Mesenchymal stem cell (in vitro differentiated cells and primary cell): ENCODE data around the gene BRIP1.
"Not testable (repeated sequence)": the region's sequence is repeated elsewhere in the genome, so short reads cannot be mapped to it uniquely, and the experiment has no call there.

Experiments used
- DNase-seq: peaks from one replicate; pipeline ENCODE4 v3.0.0-alpha.2; 2013
- H2AFZ ChIP-seq: one replicate; pipeline ENCODE4 v1.6.1; 2013; ENCODE audit warnings: low read depth, mild to moderate bottlenecking, control low read depth, inconsistent platforms, low read length, moderate library complexity
- H2AK5ac ChIP-seq: 2 replicates; pipeline ENCODE4 v1.6.1; 2013; ENCODE audit warnings: low read length, moderate library complexity, mild to moderate bottlenecking, inconsistent platforms; ENCODE audit not compliant: severe bottlenecking
- H2BK120ac ChIP-seq: one replicate; pipeline ENCODE4 v1.6.1; 2013; ENCODE audit warnings: low read depth, mild to moderate bottlenecking, inconsistent platforms, low read length, moderate library complexity
- H2BK12ac ChIP-seq, 2 experiments: one replicate each; pipeline ENCODE4 v1.6.1; 2013; ENCODE audit warnings: inconsistent platforms in 2 of 2, low read length in 2 of 2, mild to moderate bottlenecking in 2 of 2, moderate library complexity in 2 of 2, control low read depth in 1 of 2
- H2BK15ac ChIP-seq: one replicate; pipeline ENCODE4 v1.6.1; 2013; ENCODE audit warnings: mild to moderate bottlenecking, low read depth, inconsistent platforms; ENCODE audit not compliant: poor library complexity, severe bottlenecking
- H2BK5ac ChIP-seq: 2 replicates; pipeline ENCODE4 v1.6.1; 2013; ENCODE audit warnings: low read depth, mild to moderate bottlenecking, low read length, control low read depth, inconsistent platforms; ENCODE audit not compliant: poor library complexity, severe bottlenecking
- H3K14ac ChIP-seq, 2 experiments: one replicate each; pipeline ENCODE4 v1.6.1; 2013; ENCODE audit warnings: inconsistent platforms in 2 of 2, low read length in 2 of 2, control low read depth in 1 of 2, mild to moderate bottlenecking in 1 of 2, moderate library complexity in 1 of 2
- H3K18ac ChIP-seq, 2 experiments: one replicate each; pipeline ENCODE4 v1.6.1; 2013; ENCODE audit warnings: inconsistent platforms in 2 of 2, low read length in 2 of 2, control low read depth in 1 of 2, low read depth in 1 of 2, mild to moderate bottlenecking in 1 of 2
- H3K23ac ChIP-seq, 2 experiments: one replicate each; pipeline ENCODE4 v1.6.1; 2013; ENCODE audit warnings: inconsistent platforms in 2 of 2, low read length in 2 of 2, mild to moderate bottlenecking in 2 of 2, moderate library complexity in 2 of 2, control low read depth in 1 of 2
- H3K27ac ChIP-seq: 2 replicates; pipeline ENCODE4 v1.5.1; 2013; ENCODE audit warnings: mild to moderate bottlenecking, moderate library complexity, low read length, control low read depth, inconsistent platforms; ENCODE audit not compliant: poor library complexity, severe bottlenecking
- H3K27me3 ChIP-seq, 2 experiments: 2 replicates each; pipeline versions ENCODE4 v1.6.1 to v1.7.0; 2013; ENCODE audit warnings: low read length in 2 of 2, mild to moderate bottlenecking in 2 of 2, moderate library complexity in 2 of 2, control low read depth in 1 of 2, inconsistent platforms in 1 of 2; ENCODE audit not compliant: control insufficient read depth in 1 of 2, insufficient read depth in 1 of 2
- H3K36me3 ChIP-seq, 2 experiments: 2 replicates each; pipeline versions ENCODE4 v1.6.1 to v1.7.0; 2013; ENCODE audit warnings: low read length in 2 of 2, control low read depth in 1 of 2, inconsistent platforms in 1 of 2, low read depth in 1 of 2, mild to moderate bottlenecking in 1 of 2; ENCODE audit not compliant: insufficient read depth in 2 of 2, control insufficient read depth in 1 of 2
- H3K4ac ChIP-seq, 2 experiments: one replicate each; pipeline ENCODE4 v1.6.1; 2013; ENCODE audit warnings: inconsistent platforms in 2 of 2, low read length in 2 of 2, mild to moderate bottlenecking in 2 of 2, moderate library complexity in 2 of 2, control low read depth in 1 of 2, low read depth in 1 of 2
- H3K4me1 ChIP-seq: 2 replicates; pipeline ENCODE4 v1.6.1; 2013; ENCODE audit warnings: low read depth, low read length, control low read depth; ENCODE audit not compliant: control insufficient read depth, insufficient read depth
- H3K4me2 ChIP-seq: 2 replicates; pipeline ENCODE4 v1.6.1; 2013; ENCODE audit warnings: low read length, mild to moderate bottlenecking, inconsistent platforms; ENCODE audit not compliant: poor library complexity, severe bottlenecking
- H3K4me3 ChIP-seq, 2 experiments: 2 replicates each; pipeline versions ENCODE4 v1.5.1 to v1.7.0; 2013; ENCODE audit warnings: low read length in 2 of 2, mild to moderate bottlenecking in 2 of 2, control low read depth in 1 of 2, low read depth in 1 of 2; ENCODE audit not compliant: insufficient read depth in 1 of 2
- H3K79me1 ChIP-seq: replicated peaks from 2 replicates; pipeline ENCODE4 v1.6.1; 2013; ENCODE audit warnings: mild to moderate bottlenecking, control low read depth, low read length, inconsistent platforms; ENCODE audit not compliant: poor library complexity, severe bottlenecking
- H3K9ac ChIP-seq: 2 replicates; pipeline ENCODE4 v1.7.0; 2013; ENCODE audit warnings: mild to moderate bottlenecking, low read length, moderate library complexity
- H3K9me3 ChIP-seq: 2 replicates; pipeline ENCODE4 v1.7.0; 2013; ENCODE audit warnings: mild to moderate bottlenecking, low read length; ENCODE audit not compliant: control insufficient read depth
- H4K8ac ChIP-seq: one replicate; pipeline ENCODE4 v1.6.1; 2013; ENCODE audit warnings: inconsistent platforms, mild to moderate bottlenecking, low read length, moderate library complexity
- H4K91ac ChIP-seq: one replicate; pipeline ENCODE4 v1.6.1; 2013; ENCODE audit warnings: mild to moderate bottlenecking, low read length, inconsistent platforms
- WGBS: methylation state at CpG from one replicate; pipeline ENCODE4 v1.1.7; 2013; ENCODE audit warnings: mixed read lengths; 5-methylcytosine and 5-hydroxymethylcytosine counted together

BRIP1 gene

GRCh38 chr17:61903251-61903650 lies 39.9 kb upstream of the BRIP1 start:
- no peaks in the 10 kb centered on the region for H3K4me1 ChIP-seq
- no peak overlapping the region for H2AK5ac ChIP-seq
- no peak overlapping the region for H3K23ac ChIP-seq
- H4K8ac ChIP-seq, result no peak overlapping the region
- H4K91ac ChIP-seq, result no peak overlapping the region
- no peak for DNase-seq
- H3K36me3 ChIP-seq, result peaks cover 23 to 80% of the 10 kb centered on the region in 2 experiments
- H2BK120ac ChIP-seq, result no peak overlapping the region
- no peaks in the 10 kb centered on the region for H3K9me3 ChIP-seq
- no peak overlapping the region for H2BK15ac ChIP-seq
- no peak overlapping the region for H2AFZ ChIP-seq
- H2BK12ac ChIP-seq, result no peak overlapping the region
- H3K18ac ChIP-seq, result no peak overlapping the region
- H3K4me3 ChIP-seq, result no peak overlapping the region
- WGBS, result 97% methylated on average over 2 of the region's 3 CpGs
- H3K4ac ChIP-seq, result no peak overlapping the region
- no peak overlapping the region for H3K4me2 ChIP-seq
- H2BK5ac ChIP-seq, result no peak overlapping the region
- H3K79me1 ChIP-seq, result no peaks in the 10 kb centered on the region
- no peak overlapping the region for H3K14ac ChIP-seq
- no peak overlapping the region for H3K27ac ChIP-seq
- no peaks in the 10 kb centered on the region for H3K27me3 ChIP-seq
- no peak overlapping the region for H3K9ac ChIP-seq

- Histone ChIP-seq H3K4me1 (no peaks in the 10 kb centered on the region), H3K36me3 (peaks cover 16 to 63% of the 10 kb centered on the region in 2 experiments), H3K27me3 (no peaks in the 10 kb centered on the region), H3K23ac (no peak overlapping the region), H3K18ac (no peak overlapping the region), H4K8ac (no peak overlapping the region), H4K91ac (no peak overlapping the region), H3K14ac (no peak overlapping the region), H3K4me3 (no peak overlapping the region), H2AFZ (no peak overlapping the region), H3K9me3 (no peaks in the 10 kb centered on the region), H2BK5ac (no peak overlapping the region), H3K4me2 (no peak overlapping the region), H2BK12ac (no peak overlapping the region), H3K79me1 (no peaks in the 10 kb centered on the region), H3K9ac (no peak overlapping the region), H2BK120ac (no peak overlapping the region), H3K27ac (no peak overlapping the region), H2AK5ac (no peak overlapping the region), H2BK15ac (no peak overlapping the region), H3K4ac (no peak overlapping the region)
- DNase-seq, result no peak
- 100% methylated on average over 1 of the region's 2 CpGs for WGBS
Observed at GRCh38 chr17:61897548-61898180, 34.3 kb upstream of the BRIP1 start.

- Histone ChIP-seq H2BK12ac (no peak overlapping the region), H2BK15ac (no peak overlapping the region), H3K4ac (no peak overlapping the region), H3K27me3 (no peaks in the 10 kb centered on the region), H4K91ac (no peak overlapping the region), H3K79me1 (no peaks in the 10 kb centered on the region), H3K4me3 (no peak overlapping the region), H3K9ac (no peak overlapping the region), H2AK5ac (no peak overlapping the region), H2BK5ac (no peak overlapping the region), H3K4me2 (no peak overlapping the region), H4K8ac (no peak overlapping the region), H3K9me3 (no peaks in the 10 kb centered on the region), H2BK120ac (no peak overlapping the region), H3K27ac (no peak overlapping the region), H3K18ac (no peak overlapping the region), H3K23ac (no peak overlapping the region), H3K4me1 (no peaks in the 10 kb centered on the region), H3K36me3 (peaks cover 10 to 60% of the 10 kb centered on the region in 2 experiments), H3K14ac (no peak overlapping the region), H2AFZ (no peak overlapping the region)
- no peak for DNase-seq
- WGBS, result no CpG with 5 or more reads among the region's 2 CpGs
Observed at GRCh38 chr17:61895391-61895790, 32.1 kb upstream of the BRIP1 start.

GRCh38 chr17:61894310-61894709 lies 31.0 kb upstream of the BRIP1 start:
- not testable (repeated sequence) for H3K18ac ChIP-seq, H3K4ac ChIP-seq, H3K9ac ChIP-seq, H2BK120ac ChIP-seq, H3K79me1 ChIP-seq, H3K4me2 ChIP-seq, H2AK5ac ChIP-seq, H2BK15ac ChIP-seq, H3K27me3 ChIP-seq, H4K91ac ChIP-seq, H3K9me3 ChIP-seq, H3K4me1 ChIP-seq, H3K4me3 ChIP-seq, H4K8ac ChIP-seq, H2BK12ac ChIP-seq, DNase-seq, H3K23ac ChIP-seq, H3K27ac ChIP-seq, H2AFZ ChIP-seq, H2BK5ac ChIP-seq, H3K14ac ChIP-seq
- WGBS, result 100% methylated on average over 3 of the region's 5 CpGs
- H3K36me3 ChIP-seq, result peaks cover 10 to 57% of the 10 kb centered on the region in 2 experiments
